Erythroblast (primary cell): ENCODE measurements around the gene KIN.

Source experiments
- GATA1 ChIP-seq: IDR thresholded peaks from 2 replicates; pipeline ENCODE4 v1.6.1; 2011; ENCODE audit warnings: low read depth, mild to moderate bottlenecking, control low read depth, low read length, moderate library complexity
- POLR2A ChIP-seq: IDR thresholded peaks from 2 replicates; pipeline ENCODE4 v1.6.1; 2011; ENCODE audit warnings: mild to moderate bottlenecking, low read length

GRCh38 chr10:7826971-7827370, 39.2 kb upstream of the KIN start:
- TF ChIP-seq POLR2A (no peak), GATA1 (no peak)
